OCI-LY1 (cell line): ENCODE measurements around the gene SUMO4.

Source experiments
- CTCF ChIP-seq: fragments of 200-600 bp; sonication (generic), shearing (Covaris generic); IDR thresholded peaks from 2 replicates; pipeline ENCODE4 v1.5.1; 2017; ENCODE audit warnings: mild to moderate bottlenecking, antibody characterized with exemption, low read length, moderate library complexity, mixed read lengths
- EZH2 ChIP-seq: fragments of 200-600 bp; sonication (generic), shearing (Covaris generic); IDR thresholded peaks from 2 replicates; pipeline ENCODE4 v1.8.0; 2017; ENCODE audit warnings: borderline replicate concordance, mixed run types, mild to moderate bottlenecking, antibody characterized with exemption, low read length, moderate library complexity, mixed read lengths

- TF ChIP-seq CTCF (no peak), EZH2 (no peak)
These were observed 2.7 kb upstream of the SUMO4 start for GRCh38 chr6:149397384-149397783.
